ENCODE data around the gene CCHCR1.

DNA sequence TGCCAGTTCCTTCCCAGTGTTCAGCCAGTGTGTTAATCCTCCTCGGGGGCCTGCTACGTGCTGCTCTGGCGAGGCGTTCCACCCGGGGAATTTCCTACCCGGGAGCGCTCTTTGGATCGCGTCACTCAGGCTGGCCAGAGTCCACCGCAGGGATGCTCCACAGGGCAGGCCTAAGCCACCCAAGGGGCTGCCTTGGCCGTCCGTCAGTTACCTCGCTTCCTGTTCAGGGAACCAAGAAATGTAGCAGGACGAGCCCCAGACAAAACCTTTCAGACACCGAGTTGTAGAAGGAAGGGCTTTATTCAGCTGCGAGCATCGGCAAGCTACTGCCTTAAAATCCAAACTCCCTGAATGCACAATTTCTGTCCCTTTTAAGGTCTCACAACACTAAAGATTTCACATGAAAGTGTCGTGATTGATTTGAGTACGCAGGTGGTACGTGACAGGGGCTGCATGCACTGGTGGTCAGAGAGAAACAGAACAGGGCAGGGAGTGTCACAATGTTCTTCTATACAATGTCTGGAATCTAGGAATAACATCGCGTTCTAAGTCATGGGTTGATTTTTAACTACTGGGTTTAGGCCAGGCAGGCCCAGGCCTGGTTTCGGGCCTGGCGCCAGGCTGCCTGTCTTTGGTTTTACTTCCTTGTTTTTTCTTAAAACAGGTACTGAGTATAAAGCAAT lies 28.6 kb upstream of the CCHCR1 start:
- TF ChIP-seq, protein P1, sequence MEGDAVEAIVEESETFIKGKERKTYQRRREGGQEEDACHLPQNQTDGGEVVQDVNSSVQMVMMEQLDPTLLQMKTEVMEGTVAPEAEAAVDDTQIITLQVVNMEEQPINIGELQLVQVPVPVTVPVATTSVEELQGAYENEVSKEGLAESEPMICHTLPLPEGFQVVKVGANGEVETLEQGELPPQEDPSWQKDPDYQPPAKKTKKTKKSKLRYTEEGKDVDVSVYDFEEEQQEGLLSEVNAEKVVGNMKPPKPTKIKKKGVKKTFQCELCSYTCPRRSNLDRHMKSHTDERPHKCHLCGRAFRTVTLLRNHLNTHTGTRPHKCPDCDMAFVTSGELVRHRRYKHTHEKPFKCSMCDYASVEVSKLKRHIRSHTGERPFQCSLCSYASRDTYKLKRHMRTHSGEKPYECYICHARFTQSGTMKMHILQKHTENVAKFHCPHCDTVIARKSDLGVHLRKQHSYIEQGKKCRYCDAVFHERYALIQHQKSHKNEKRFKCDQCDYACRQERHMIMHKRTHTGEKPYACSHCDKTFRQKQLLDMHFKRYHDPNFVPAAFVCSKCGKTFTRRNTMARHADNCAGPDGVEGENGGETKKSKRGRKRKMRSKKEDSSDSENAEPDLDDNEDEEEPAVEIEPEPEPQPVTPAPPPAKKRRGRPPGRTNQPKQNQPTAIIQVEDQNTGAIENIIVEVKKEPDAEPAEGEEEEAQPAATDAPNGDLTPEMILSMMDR (IDR thresholded peaks at IDR 0.05) = no peak
- TF ChIP-seq POLR2A (IDR thresholded peaks at IDR 0.05) = peak; percentile 66 to 90

Data from Peyer's patch (tissue), 4 donors.